Nephron (organoid): Measurements from ENCODE around the gene DPP10.

Experiments used
- H3K27ac Mint-ChIP-seq, 3 experiments: 2 replicates each; pipeline ENCODE4 v1.8.0; 2020; ENCODE audit warnings: mixed read lengths in 3 of 3, mild to moderate bottlenecking in 2 of 3, moderate library complexity in 1 of 3
- H3K27me3 Mint-ChIP-seq: 2 replicates; pipeline ENCODE4 v1.8.0; 2021; ENCODE audit warnings: low read depth, mild to moderate bottlenecking, moderate library complexity, mixed read lengths
- H3K36me3 Mint-ChIP-seq: 2 replicates; pipeline ENCODE4 v1.8.0; 2020; ENCODE audit warnings: low read depth, mixed read lengths
- H3K4me1 Mint-ChIP-seq: 2 replicates; pipeline ENCODE4 v1.8.0; 2020; ENCODE audit warnings: mixed read lengths
- H3K4me3 Mint-ChIP-seq, 3 experiments: 2 replicates each; pipeline ENCODE4 v1.8.0; 2020; ENCODE audit warnings: mild to moderate bottlenecking in 3 of 3, mixed read lengths in 3 of 3, moderate library complexity in 2 of 3
- H3K9me3 Mint-ChIP-seq: 2 replicates; pipeline ENCODE4 v1.8.0; 2020; ENCODE audit warnings: mixed read lengths
- TF ChIP-seq, protein P1 (sequence below), 3 experiments: fragments of 200-600 bp; sonication (generic); IDR thresholded peaks; one replicate each; pipeline ENCODE4 v1.5.0; 2021; ENCODE audit warnings: antibody characterized with exemption in 3 of 3; ENCODE audit not compliant: unreplicated experiment in 3 of 3

Gene DPP10

DNA sequence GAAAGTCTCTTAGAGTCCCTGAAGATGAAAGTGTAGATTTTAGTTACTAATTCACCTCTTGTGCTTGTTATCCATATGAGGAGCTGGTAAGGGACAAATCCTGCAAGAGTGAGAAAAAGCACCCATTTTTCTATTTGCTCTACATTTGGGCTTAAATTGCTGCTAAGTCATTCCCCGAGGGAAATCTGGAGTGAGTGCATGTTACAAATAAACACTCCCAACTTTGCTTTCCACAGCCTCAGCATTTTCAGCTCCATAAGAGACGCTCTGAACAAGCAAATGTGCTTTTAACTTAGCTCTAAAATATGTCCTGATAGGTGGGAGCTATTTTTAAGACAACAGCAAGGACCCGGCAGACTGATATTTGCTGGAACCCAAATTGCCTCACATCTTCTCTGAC is 126.7 kb downstream of the DPP10 start:
- TF ChIP-seq, protein P1, sequence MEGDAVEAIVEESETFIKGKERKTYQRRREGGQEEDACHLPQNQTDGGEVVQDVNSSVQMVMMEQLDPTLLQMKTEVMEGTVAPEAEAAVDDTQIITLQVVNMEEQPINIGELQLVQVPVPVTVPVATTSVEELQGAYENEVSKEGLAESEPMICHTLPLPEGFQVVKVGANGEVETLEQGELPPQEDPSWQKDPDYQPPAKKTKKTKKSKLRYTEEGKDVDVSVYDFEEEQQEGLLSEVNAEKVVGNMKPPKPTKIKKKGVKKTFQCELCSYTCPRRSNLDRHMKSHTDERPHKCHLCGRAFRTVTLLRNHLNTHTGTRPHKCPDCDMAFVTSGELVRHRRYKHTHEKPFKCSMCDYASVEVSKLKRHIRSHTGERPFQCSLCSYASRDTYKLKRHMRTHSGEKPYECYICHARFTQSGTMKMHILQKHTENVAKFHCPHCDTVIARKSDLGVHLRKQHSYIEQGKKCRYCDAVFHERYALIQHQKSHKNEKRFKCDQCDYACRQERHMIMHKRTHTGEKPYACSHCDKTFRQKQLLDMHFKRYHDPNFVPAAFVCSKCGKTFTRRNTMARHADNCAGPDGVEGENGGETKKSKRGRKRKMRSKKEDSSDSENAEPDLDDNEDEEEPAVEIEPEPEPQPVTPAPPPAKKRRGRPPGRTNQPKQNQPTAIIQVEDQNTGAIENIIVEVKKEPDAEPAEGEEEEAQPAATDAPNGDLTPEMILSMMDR (IDR thresholded peaks at IDR 0.05; ENCODE audit: unreplicated experiment in 3 of 3), result no peak
- Mint-ChIP-seq H3K27ac (no peak overlapping the region), H3K27me3 (peaks cover 4% of the 10 kb centered on the region), H3K4me1 (no peaks in the 10 kb centered on the region), H3K4me3 (no peak overlapping the region), H3K9me3 (no peaks in the 10 kb centered on the region), H3K36me3 (no peaks in the 10 kb centered on the region)

DNA sequence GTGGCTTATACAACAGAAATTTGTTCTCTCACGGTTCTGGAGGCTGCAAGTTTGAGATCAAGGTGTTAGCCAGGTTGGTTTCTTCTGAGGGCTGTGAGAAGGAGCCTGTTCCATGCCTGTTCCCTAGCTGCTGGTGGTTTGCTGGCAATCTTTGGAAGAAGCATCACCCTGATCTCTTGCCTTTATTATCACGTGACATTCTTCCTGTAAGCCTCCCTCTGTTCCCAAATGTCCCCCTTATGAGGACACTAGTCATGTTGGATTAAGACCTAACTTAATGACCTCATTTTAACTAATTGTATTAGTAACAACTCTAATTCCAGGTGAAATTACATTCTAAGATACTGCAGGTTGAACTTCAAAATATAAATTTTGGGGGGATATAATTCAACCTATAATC is 135.2 kb downstream of the DPP10 start:
- TF ChIP-seq, protein P1 (IDR thresholded peaks at IDR 0.05; ENCODE audit: unreplicated experiment in 3 of 3), result no peak
- H3K9me3 Mint-ChIP-seq, result no peaks in the 10 kb centered on the region

DNA sequence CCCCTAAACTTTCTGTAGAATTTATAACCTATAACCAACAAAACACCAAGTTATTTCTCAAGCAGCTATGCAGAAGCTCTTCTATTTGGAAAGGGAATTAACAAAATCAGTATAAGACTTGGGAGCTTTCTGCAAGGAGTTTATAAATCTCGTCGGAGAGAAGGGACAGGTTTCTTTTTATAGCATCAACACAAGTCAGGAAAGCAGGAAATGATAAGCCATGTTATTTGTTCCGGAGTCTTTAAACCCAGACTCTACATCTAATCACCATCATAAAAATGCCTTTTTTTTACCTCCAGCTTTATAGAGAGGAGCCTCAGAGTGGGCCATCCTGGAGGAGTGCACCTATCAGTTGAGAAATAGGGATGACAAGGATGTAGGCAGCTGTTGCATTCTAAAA is 137.1 kb downstream of the DPP10 start:
- H3K4me1 Mint-ChIP-seq, result peaks cover 9% of the 10 kb centered on the region
- H3K36me3 Mint-ChIP-seq, result no peaks in the 10 kb centered on the region
- H3K27ac Mint-ChIP-seq, result peak overlapping the region in 1 of 3 experiments; percentile 19
- no peaks in the 10 kb centered on the region for H3K9me3 Mint-ChIP-seq
- no peak overlapping the region for H3K4me3 Mint-ChIP-seq
- peaks cover 4% of the 10 kb centered on the region for H3K27me3 Mint-ChIP-seq
- TF ChIP-seq, protein P1 (IDR thresholded peaks at IDR 0.05; ENCODE audit: unreplicated experiment in 3 of 3), result no peak

More for the DNA sequence above, 135.2 kb downstream of the DPP10 start:
- Mint-ChIP-seq H3K27ac (no peak overlapping the region), H3K4me1 (peaks cover 9% of the 10 kb centered on the region), H3K4me3 (no peak overlapping the region), H3K27me3 (peaks cover 8% of the 10 kb centered on the region), H3K36me3 (no peaks in the 10 kb centered on the region)

DNA sequence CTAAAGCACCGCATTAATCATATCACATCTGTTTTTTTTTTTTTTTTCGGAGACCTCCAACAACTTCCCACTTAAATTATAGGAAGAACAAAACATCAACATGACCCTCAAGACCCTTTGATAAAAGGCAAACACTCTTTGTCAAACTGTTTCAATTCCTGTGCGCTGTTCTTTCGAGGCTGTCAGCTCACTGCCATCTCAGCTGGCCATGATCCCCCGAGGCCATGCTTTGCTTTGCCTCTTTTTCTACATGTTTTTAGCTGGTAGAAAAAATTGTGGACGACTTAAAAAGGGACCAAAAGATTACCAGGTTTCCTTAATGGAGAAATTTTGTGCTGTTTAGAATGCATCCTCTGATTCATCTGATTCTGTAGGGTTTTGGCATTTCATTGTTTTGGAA is 138.2 kb downstream of the DPP10 start:
- no peak overlapping the region for H3K4me3 Mint-ChIP-seq
- no peaks in the 10 kb centered on the region for H3K27me3 Mint-ChIP-seq
- no peaks in the 10 kb centered on the region for H3K36me3 Mint-ChIP-seq
- TF ChIP-seq, protein P1 (IDR thresholded peaks at IDR 0.05; ENCODE audit: unreplicated experiment in 3 of 3), result no peak
- no peak overlapping the region for H3K27ac Mint-ChIP-seq
- H3K9me3 Mint-ChIP-seq, result no peaks in the 10 kb centered on the region
- peaks cover 9% of the 10 kb centered on the region for H3K4me1 Mint-ChIP-seq

DNA sequence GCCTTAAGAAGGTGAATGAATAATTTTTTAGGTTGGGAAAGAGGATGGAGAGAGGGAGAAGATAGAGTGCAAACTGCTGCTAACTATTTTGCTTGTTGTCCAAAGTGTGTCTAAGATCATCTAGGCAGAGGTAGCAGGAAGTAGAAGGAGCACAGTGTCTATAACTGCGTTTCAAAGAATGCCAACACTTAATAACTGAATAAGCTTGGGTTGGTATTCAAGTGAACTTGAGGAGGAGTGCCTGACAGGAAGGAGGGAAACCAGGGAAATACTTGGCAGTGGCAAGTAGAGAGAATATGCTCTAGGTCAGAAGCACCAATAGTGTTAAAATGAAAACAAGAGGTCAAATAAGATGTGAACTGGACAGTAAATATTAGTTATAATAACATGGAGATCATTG is 155.9 kb downstream of the DPP10 start:
- H3K36me3 Mint-ChIP-seq, result no peaks in the 10 kb centered on the region
- H3K27me3 Mint-ChIP-seq, result no peaks in the 10 kb centered on the region
- TF ChIP-seq, protein P1 (IDR thresholded peaks at IDR 0.05; ENCODE audit: unreplicated experiment in 3 of 3), result no peak
- H3K4me1 Mint-ChIP-seq, result peaks cover 11% of the 10 kb centered on the region
- H3K4me3 Mint-ChIP-seq, result no peak overlapping the region
- H3K27ac Mint-ChIP-seq, result no peak overlapping the region
- no peaks in the 10 kb centered on the region for H3K9me3 Mint-ChIP-seq

DNA sequence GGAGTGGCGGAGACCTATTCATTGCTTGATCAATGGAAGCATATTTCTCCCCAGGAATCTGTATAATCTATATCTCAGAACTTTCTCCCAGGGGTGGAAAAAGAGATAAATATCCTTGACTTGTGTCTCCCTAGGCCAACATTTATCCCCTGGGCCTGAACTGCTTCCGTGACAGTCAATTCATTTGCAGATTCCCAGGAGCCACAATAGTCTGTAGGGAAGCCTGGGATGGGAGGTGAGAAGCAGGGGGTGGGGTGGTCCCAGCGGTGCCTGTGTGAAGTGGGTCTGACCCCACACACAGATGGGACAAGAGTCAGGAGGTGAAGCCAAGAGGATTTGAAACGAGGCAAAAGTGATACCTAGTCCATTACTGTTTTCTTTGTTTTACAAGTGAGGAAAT is 166.8 kb downstream of the DPP10 start:
- Mint-ChIP-seq H3K9me3 (no peaks in the 10 kb centered on the region), H3K27ac (no peak overlapping the region), H3K27me3 (peaks cover 5% of the 10 kb centered on the region), H3K36me3 (no peaks in the 10 kb centered on the region), H3K4me3 (no peak overlapping the region), H3K4me1 (peaks cover 5% of the 10 kb centered on the region)
- TF ChIP-seq, protein P1 (IDR thresholded peaks at IDR 0.05; ENCODE audit: unreplicated experiment in 3 of 3), result no peak
